AG20443 (cell line): ENCODE results near the gene TJP2.
A peak's percentile ranks its signal among the peaks of the same experiment; 100 is the strongest.

Experiments used
- DNase-seq: peaks from one replicate; pipeline ENCODE4 v3.0.0; 2012; ENCODE audit warnings: low spot score, mixed read lengths

The TJP2 gene

DNA sequence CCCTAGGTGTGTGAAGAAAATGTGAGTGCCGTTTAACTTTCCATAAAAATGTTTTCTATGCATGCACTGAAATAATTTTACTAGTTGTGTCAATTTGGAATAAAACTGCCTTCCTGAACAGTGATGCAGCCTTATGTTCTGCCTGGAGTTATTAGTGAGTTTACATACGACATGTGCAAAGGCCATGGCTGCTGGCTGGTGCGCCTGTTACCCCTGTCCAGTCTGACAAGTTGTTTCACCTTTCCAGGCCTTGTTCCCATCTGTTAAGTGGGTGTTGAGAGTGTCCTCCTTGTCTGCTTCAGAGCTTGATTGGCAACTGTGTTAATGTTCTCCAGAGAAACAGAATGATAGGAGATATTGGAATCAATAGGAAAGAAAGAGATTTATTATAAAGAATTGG lies 60.6 kb downstream of the TJP2 start:
- DNase-seq: no peak

DNA sequence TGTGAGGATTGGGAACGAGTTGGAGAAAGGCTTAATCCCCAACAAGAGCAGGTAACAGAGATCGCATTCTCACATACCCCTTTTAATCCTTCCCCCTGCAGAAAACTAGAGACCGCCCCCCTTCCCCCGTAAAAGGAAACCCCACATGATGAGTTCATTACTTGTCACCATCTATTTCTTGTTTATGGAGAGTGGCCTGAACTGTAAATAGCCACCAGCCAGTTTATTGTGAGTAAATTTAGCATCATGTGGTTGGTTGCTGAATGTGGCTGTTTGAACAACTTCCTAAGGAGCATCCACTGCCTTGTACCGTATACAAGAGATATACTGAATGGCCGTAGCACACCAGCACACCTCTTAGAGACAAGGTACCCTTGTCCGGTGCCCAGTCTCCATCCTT lies 62.1 kb downstream of the TJP2 start:
- DNase-seq: no peak

DNA sequence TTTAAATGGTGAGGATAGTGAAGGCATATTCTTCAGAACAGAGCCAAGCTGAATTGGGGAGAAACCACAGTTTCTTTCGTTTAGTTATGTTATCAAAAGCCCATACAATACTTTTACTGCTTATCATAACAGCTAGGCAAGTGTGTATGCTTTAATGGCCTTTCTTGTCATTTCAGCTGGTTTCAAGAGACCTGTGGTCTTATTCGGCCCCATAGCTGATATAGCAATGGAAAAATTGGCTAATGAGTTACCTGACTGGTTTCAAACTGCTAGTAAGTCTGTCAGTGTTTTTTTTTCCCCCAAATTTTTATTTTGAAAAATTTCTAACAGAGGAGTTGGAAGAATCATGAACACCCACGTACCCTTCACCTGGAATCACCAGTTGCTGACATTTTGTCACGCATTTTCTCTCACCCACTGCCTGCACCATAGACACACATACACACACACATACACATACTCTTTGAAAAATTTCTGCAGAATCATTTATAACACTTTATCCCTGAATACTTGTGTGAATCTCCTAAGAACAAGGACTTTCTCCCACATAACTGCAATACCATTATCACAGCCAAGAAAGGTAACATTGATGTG lies 63.7 kb downstream of the TJP2 start:
- no peak for DNase-seq

DNA sequence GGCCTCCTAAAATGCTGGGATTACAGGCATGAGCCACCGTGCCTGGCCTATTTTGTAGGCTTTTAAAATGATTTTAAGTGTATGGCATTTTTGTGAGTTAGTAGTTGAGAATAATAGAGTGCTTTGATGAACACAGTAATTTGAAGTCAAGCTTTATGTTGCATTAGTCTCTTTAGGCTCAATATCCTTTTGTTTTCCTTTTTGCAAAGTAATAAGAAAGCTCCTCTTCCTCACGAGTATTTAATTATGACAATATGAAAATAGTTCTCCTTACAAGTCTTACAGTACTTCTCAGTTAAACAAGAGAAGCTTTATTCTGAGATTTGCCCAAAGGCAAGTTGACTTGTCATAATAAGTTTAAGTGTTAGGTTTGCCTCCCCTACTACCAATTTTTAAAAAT lies 69.0 kb downstream of the TJP2 start:
- no peak for DNase-seq

DNA sequence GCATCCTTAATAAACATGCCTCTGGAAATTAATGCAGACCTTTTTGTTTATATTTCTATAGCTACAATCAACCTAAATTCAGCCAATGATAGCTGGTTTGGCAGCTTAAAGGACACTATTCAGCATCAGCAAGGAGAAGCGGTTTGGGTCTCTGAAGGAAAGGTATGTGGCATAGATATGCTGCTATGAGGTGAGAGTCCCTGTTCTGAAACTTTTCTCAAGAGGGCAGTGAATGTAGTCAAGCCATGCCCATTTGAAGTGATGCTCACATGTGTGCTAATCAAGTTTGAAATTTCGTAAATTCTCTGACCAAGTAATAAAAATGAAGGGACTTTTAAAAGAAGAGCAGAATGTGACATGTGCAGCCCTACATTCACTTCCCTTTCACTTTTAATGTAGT lies 72.6 kb downstream of the TJP2 start:
- no peak for DNase-seq

DNA sequence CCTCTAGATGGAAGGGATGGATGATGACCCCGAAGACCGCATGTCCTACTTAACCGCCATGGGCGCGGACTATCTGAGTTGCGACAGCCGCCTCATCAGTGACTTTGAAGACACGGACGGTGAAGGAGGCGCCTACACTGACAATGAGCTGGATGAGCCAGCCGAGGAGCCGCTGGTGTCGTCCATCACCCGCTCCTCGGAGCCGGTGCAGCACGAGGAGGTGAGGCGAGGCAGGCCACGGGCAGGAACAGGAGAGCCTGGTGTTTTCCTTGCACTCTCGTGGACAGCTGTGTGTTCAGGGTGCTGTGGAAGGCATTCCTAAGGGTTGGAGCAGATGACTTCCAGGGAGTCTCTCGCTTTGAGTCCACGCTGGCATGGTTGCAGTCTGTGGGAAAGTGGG lies 73.9 kb downstream of the TJP2 start:
- no peak for DNase-seq

DNA sequence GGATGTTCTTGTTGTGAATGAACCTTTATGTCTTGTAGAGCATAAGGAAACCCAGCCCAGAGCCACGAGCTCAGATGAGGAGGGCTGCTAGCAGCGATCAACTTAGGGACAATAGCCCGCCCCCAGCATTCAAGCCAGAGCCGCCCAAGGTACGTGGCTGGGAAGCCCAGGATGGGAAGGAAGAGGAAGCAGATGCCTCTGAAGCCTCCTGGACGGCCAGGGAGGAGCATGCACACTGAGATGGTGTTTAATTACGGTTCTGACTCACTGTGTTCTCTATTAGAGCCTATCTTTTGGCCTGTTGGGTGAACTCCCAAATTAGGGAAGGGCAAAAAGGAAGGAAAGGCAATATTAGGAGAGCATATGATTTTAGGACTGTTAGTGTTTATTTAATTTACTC lies 75.3 kb downstream of the TJP2 start:
- no peak for DNase-seq

DNA sequence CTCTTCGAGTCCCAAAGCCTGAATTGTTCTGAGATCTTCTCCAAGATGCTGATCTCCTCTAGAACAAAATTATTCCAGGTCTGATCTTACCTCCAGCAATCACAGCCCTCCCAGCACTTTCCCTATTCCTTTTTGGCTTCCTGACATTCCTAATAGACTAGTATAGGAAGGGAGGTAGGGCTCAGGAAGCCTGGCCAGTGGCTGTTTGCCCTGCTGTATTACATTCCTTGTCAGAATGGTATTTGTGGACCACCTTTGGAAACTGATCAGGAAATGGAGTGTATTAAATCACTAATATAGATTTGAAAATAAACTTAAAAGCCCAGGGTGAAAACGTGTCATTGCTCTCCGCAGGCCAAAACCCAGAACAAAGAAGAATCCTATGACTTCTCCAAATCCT lies 76.6 kb downstream of the TJP2 start:
- DNase-seq: no peak

DNA sequence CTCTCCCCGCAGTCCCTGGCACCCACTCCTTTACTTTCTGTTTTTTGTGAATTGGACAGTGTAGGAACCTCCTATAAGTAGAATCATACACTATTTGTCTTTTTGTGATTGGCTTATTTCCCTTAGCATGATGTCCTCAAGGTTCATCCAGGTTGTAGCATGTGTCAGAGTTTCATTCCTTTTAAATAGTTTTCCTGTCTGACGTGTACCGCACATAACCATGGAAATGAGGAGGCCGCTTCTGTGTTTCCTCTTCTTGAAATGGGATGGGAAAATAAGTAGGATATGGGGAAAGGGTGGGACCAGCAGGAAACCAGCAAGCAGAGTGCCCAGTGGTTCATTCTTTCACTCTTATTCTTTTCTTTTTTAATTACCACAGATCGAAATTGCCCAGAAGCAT lies 78.4 kb downstream of the TJP2 start:
- DNase-seq: no peak

DNA sequence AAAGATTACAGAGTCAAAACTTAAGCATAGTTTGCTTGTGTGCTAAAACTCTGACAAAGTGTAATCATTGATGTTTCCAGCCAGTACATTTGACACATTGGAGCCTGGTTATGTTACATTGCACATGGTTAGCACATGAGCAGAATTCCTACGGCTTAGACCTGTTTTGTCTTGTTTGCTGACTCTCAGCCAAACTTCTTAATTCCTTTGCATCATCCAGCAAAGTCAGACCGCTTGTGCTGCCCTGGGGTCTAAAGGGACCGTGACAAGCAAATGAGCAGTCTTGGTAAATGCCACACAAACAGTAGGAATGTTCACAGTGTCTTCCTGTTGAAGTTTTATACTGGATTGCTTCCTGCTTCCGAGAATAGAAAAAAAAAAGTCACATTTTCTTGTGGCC lies 79.0 kb downstream of the TJP2 start:
- peak; percentile 24 for DNase-seq

DNA sequence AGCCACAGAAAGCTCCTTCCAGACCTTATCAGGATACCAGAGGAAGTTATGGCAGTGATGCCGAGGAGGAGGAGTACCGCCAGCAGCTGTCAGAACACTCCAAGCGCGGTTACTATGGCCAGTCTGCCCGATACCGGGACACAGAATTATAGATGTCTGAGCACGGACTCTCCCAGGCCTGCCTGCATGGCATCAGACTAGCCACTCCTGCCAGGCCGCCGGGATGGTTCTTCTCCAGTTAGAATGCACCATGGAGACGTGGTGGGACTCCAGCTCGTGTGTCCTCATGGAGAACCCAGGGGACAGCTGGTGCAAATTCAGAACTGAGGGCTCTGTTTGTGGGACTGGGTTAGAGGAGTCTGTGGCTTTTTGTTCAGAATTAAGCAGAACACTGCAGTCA lies 80.1 kb downstream of the TJP2 start:
- DNase-seq: no peak

DNA sequence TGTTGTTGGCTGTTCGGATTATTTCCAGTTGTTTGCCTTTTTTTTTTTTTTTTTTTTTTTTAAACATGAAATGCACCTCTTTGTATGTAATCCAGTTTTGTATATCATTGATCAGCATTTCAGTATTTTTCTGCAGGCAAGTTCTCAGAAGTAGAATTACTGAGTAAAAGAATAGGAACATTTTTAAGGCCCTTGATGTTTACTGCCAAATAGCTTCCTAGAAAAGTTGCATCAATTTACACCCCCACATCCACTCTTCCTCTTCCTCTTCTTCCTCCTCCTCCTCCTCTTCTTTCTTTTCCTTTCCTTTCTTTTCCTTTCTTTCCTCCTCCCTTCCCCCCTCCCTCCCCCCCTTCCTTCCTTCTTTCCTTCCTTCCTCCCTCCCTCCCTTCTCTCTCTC lies 81.5 kb downstream of the TJP2 start:
- no peak for DNase-seq

DNA sequence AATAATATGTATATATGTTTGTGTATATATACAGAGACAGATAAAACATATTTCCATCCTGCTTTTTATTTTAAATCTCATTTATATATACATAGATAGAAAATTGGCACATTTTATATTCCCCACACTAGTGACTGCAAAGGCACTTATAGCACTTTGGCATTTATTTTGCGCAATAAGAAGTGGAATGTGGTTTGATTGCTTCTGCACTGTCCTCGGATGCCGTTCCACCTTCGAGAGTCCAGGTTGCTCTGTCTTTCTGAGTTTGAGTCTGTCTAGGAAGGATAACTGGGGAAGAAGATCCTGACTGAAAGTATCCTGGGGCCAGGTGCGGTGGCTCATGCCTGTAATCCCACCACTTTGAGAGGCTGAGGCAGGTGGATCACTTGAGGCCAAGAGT lies 84.5 kb downstream of the TJP2 start:
- DNase-seq: no peak

DNA sequence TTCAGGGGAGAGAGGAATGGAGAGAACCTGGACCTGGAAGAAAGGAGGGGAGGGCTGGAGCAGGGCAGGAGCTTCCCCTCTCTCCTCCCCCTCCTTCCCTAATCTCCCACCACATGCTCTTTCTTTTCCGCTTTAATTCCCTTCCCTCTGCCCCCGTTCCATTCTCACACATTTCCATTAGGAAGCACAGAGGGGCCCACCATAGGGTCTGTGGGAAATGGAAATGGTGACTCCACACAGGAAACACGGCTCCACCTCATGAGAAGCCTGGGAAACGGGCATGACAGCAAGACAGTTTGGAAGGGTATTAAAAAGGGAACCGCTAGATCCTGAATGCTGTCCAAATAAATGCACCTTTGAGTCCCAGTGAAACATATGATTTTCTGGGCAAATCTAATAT lies 86.1 kb downstream of the TJP2 start:
- DNase-seq: no peak

DNA sequence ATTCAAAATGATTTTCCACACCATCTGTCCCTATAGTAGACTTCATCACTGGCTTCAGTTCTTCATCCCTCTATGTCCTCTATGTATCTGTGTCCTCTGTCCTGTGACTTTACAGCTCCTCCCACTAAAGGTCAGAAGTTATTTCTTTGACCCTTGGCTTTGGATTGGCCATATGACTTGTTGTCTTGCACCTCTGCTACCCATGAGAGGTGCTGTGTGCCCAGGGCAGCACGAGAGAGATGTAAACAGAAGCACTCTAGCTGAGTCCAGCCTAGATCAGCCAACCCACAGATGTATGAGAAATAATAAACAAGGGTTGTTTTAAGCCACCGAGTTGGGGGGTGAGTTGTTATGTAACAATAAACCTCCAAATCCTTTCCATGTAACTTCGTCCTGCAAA lies 87.6 kb downstream of the TJP2 start:
- DNase-seq: no peak

DNA sequence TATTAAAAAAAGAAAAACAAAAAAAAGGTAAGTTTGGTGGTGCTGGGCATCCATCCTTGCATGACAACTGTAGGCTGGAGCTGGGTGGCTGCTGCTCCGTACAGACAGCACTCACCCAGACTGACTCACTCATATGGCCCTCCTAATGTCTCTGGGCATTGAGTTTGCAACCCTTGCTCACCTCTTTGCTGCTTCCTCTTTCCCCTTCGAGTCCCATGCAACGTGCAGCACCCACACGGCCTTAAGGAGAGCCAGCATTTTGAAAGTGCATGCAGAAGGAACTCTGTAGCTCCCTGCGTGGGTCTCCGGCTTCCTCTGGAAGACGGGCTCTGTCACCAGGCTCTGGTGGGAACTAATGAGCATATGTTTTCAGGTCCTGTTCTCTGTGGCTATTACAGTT lies 90.4 kb downstream of the TJP2 start:
- DNase-seq: no peak

DNA sequence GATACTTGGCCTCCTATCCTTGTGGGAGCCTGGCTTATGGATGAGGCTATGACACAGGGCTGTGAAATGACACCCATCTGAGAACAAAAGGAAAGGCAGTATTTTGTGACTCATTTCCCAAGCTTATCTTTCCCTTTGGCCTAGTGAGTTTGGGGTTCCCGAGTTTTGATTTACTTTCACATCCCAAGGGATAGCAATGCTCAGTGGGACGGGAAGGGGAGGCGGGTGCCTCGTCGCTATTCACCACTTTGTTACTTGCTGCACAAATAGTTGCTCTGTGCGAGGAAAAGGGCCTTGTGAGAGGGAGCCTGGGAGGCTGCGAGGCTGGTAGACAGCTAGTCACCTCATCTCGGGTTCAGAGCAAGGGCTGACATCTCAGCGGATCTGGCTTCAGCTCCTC lies 91.8 kb downstream of the TJP2 start:
- DNase-seq: no peak

DNA sequence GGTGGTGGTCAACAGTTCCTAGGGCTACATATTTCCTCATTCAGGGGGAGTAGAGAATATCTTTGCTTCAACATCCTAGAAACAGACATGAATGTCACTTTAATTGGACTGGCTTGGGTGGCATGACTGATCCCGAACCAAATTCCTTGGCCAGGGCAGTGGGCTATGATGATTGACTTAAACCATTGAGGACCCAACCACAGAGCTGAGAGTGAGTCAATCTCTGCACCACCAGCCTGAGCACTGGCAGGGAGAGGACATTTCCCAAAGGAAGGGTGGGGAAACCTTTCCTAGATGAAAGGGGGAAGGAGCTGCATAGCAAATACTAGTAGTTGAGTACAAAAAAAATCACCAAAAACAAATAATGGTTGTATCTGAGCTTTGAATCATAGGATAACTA lies 98.1 kb downstream of the TJP2 start:
- DNase-seq: no peak

DNA sequence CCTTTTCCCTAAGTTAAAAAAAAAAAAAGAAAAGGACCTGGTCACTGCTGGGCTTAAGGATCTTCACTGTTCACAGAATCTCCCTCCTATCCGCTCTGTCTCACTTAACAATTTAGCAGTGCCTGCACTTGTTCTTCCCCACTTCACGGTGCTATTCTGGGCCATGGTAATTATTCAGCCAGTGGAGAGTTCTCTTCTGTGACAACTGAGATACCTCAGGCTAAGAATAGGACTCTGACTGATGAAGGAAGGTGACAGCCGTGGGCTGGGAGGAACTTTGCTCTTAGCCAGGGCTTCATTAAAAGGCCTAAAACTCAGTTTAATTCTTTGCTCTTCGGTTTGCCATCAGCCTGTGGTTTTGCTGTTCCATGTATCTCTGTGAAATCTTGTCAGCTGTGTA lies 99.1 kb downstream of the TJP2 start:
- no peak for DNase-seq

DNA sequence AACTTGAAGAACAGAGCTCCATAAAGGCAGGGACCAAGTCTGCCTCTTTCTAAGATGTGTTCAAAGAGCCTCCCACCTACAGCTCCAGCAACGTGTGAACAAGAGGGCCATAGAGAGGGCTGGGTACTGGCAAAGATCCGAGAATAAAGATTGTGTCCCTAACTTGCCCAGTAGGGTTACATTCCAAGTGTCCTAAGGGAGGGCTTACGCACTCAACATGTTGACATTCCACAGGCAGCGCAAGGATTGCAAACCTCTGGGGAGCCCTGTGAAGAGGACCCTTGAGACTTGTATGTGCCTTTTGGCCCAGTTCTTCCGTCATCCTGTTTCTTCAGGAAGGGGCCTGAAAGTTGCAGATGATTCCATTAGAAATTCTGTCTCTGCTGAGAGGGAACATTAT lies 102.7 kb downstream of the TJP2 start:
- no peak for DNase-seq

DNA sequence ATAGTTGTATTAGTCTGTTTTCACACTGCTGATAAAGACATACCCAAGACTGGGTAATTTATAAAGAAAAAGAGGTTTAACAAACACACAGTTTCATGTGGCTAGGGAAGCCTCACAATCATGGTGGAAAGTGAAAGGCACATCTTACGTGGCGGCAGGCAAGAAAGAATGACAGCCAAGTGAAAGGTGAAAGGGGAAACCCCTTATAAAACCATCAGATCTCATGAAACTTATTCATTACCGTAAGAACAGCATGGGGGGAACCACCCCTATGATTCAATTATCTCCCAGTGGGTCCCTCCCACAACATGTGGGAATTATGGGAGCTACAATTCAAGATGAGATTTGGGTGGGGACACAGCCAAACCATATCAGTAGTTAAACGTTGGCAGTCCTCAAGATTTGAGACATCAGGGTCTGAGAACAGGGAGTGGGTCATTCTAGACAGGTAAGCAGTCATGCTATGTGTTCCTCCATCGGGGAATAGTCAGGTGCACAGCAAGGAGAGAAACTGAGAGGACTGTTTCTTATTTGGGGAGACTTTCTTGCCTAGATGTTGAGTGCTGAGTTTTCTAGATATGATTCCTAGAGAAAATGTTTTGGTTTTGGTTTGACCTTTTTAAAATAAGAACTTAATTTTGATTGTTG lies 105.1 kb downstream of the TJP2 start:
- DNase-seq: no peak

DNA sequence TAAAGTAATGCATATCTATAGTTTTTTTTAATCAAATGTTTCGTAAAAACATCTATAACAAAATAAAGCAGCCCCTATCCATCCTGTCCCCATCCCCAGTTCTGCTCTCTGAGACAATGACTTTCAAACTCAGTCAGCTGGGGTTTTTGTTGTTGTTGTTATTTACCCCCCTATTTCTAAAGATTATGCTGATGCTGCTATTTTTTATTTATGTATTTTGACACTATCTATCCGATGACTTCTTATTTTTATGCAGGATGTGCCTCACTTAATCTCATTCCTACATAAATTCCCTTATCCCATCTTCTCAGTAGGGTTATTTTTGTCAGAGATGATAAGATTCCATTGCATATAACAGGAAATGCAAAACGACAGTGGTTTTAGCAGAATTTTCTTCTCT lies 105.7 kb downstream of the TJP2 start:
- no peak for DNase-seq

DNA sequence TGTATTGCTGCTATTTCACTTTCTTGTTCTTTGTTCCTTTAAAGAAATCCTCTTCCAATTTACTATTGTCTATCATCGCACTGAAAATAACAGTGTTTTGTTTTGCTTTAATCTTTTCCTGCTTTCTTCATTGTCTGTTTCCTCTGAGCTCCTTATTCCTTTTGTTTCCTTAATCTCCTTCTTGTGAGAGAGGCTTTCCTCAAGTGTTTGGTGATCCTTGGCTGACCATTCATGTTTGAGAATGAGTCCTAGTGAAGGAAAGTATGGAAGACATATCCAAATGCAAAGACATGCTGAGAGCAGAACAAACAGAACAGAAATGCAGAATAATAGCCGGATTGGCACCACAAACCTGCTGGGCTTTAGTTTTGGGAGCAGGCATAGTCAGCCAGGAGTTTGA lies 108.9 kb downstream of the TJP2 start:
- DNase-seq: no peak

DNA sequence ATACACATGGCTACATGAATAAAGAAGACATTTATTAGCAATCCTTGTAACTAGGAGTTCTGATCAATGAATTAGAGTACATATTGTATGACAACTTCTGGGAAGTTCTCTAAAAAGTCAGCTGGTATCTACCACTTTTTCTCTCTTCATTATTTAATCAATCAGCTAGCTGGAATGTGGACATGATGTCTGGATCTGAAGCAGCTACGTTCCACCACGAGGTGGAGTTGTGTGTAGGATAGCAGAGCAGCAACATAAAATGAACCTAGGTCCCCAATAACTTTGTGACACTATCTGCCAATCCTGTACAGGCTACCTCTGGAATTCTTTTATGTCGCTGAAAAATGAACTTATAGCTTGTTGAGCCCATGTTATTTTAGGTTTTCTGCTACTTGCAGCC lies 118.0 kb downstream of the TJP2 start:
- no peak for DNase-seq

DNA sequence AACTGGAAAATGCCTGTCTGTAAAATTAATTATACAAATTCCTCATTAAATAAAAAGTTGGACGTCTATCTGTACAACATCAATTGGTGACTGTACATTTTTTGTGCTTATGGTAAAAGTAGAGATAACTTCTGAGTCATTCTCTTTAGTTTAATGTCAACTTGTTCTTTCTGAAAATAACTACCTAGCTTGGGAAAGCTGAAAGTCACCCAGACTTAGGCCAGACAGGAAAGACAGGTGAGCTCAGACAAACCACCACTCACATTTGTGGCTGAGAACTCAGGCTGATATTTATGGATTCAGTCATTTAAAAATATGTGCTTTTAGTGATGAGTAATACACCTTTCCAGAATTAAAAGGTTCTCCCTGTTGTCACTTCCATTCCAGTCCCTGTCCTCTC lies 119.1 kb downstream of the TJP2 start:
- DNase-seq: no peak
